Coronary artery (tissue), 2 donors: ENCODE data around the gene RAB20.

Experiments
- DNase-seq: peaks from one replicate; pipeline ENCODE4 v3.0.0-alpha.2; 2017; ENCODE audit warnings: low spot score
- H3K27ac ChIP-seq, 2 donors: fragments of 200-600 bp; sonication (generic); one replicate each; pipeline ENCODE4 v1.5.1; 2016 to 2019
- H3K4me3 ChIP-seq: fragments of 200-600 bp; sonication (generic); 2 replicates; pipeline ENCODE4 v1.5.1; 2016; ENCODE audit warnings: mild to moderate bottlenecking, moderate library complexity
- TF ChIP-seq, protein P1 (sequence below): fragments of 200-600 bp; sonication (generic); IDR thresholded peaks from one replicate; pipeline ENCODE4 v1.5.1; 2019; ENCODE audit warnings: antibody characterized with exemption

RAB20 gene

DNA sequence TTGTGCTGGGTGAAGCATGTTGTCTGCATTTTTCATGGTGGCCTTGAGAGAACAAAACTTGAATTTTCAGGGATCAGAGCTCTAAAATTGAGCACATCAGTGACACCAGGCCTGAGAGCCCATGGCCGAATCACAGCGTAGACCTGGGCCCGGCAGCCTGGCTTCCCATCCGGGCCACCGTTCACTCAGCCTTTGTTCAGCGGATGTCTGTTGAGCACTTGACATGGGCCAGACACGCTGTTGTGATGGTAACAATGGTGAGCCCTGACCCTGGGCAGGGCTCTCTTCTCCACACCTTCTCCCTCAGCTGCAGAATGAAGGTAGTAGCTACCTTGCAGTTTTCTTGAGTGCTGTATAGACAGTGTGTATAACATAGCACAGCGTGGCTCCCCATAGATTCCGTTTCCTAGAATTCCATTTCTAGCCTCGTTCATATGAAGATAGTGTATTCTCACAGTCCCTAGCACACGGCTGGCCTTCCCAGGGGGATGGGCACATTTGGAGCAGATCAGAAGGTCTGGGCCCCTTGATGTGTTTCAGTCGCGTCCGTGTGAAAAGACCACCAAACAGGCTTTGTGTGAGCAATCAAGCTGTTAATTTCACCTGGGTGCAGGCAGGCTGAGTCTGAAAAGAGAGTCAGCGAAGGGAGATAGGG, 75.3 kb downstream of the RAB20 start:
- no peak overlapping the region for H3K4me3 ChIP-seq
- no peak for DNase-seq
- TF ChIP-seq, protein P1, sequence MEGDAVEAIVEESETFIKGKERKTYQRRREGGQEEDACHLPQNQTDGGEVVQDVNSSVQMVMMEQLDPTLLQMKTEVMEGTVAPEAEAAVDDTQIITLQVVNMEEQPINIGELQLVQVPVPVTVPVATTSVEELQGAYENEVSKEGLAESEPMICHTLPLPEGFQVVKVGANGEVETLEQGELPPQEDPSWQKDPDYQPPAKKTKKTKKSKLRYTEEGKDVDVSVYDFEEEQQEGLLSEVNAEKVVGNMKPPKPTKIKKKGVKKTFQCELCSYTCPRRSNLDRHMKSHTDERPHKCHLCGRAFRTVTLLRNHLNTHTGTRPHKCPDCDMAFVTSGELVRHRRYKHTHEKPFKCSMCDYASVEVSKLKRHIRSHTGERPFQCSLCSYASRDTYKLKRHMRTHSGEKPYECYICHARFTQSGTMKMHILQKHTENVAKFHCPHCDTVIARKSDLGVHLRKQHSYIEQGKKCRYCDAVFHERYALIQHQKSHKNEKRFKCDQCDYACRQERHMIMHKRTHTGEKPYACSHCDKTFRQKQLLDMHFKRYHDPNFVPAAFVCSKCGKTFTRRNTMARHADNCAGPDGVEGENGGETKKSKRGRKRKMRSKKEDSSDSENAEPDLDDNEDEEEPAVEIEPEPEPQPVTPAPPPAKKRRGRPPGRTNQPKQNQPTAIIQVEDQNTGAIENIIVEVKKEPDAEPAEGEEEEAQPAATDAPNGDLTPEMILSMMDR, result no peak
- H3K27ac ChIP-seq, result peak overlapping the region in 1 of 2 donors; percentile 8

DNA sequence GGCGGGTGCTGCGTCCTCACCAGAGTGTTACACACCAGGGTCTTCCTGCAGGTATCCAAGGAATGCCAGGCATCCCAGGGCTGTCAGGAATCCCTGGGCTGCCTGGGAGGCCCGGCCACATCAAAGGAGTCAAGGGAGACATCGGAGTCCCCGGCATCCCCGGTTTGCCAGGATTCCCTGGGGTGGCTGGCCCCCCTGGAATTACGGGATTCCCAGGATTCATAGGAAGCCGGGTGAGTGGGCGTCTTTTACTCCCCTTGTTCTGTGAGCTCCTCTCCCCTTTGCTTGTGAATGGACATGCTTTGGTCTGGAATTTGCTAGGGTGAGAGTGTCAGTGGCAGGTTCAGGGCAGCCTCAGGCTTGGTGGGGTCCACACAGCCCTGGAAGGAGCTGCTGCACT, 75.9 kb downstream of the RAB20 start:
- TF ChIP-seq, protein P1, result no peak
- Histone ChIP-seq H3K4me3 (no peak overlapping the region), H3K27ac (peak overlapping the region in 1 of 2 donors; percentile 8)
- DNase-seq, result no peak

DNA sequence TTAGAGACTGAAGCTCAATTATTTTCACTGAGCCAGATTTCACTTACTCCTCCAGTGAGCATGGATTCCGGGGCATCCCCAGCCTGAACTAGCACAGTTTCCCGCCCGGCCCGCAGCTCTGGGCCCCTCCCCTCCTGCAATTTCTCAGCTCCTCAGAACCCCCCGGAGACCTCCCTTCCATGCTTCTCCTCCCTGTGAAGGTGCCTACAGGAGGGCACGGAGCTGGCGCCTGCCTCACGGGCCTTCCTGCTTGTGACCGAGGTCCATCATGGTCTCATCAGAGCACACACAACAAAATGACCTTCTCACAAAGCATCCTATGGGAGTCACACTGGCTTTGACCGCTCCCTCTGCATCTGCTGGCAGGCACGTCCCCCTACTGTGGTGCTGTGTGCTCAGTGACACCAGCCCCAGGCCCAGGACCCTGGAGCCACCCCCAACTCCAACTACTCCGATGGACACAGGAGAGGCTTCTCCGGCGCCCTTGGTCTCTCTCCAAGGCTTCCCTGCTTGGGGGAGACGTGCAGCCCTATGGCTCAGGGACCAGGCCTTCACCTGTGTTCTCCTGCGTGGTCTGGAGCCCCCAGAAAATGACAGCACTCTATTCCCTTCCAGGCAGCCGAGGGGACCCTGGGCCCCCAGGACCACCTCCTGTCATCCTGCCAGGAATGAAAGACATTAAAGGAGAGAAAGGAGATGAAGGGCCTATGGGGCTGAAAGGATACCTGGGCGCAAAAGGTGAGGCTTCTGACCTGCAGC, 77.1 kb downstream of the RAB20 start:
- H3K27ac ChIP-seq, result peak overlapping the region; percentile 5 to 11
- H3K4me3 ChIP-seq, result no peak overlapping the region
- TF ChIP-seq, protein P1, result no peak
- no peak for DNase-seq

DNA sequence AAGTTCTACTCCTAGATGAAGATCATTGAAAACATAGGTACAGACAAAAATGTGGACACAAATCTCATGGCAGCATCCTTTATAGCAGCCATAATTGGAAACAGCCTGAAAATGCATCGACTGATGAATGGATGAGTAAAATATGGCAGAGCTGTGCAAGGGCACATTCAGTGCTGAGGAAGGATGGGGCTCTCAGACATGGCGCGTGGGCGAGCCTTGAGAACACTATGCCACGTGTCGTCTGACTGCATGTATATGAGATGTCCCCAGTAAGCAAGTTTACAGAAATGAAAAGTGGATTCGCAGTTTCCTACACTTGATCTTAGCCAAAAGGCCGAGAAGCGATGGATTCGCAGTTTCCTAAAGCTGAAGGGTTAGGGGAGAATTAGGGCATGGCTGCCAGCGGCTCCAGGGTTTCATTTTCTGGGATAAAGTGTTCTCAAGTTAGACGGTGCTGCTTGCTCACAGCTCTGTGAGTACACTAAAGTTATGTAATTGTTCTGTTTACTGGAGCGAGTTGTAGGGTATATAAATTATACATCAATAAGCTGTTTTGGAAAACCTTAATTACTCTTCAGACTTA, 78.0 kb downstream of the RAB20 start:
- Histone ChIP-seq H3K27ac (peak overlapping the region in 1 of 2 donors; percentile 33), H3K4me3 (no peak overlapping the region)
- TF ChIP-seq, protein P1, result no peak
- no peak for DNase-seq

DNA sequence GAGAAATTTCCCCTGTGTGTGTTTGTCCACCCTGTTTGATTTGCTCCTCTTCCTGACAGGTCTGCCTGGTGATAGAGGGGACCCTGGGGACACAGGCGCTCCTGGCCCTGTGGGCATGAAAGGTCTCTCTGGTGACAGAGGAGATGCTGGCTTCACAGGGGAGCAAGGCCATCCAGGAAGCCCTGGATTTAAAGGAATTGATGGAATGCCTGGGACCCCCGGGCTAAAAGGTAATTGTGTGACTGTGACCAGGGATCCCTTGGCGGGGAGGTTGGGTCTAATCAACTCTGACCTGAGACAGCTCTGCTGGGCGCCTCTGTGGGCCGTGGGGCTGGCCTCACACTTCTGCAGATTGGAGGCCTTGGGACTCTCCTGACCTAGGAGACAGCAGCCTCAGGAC, 81.4 kb downstream of the RAB20 start:
- no peak overlapping the region for H3K4me3 ChIP-seq
- TF ChIP-seq, protein P1, result no peak
- peak overlapping the region; percentile 73 to 78 for H3K27ac ChIP-seq
- DNase-seq, result no peak

DNA sequence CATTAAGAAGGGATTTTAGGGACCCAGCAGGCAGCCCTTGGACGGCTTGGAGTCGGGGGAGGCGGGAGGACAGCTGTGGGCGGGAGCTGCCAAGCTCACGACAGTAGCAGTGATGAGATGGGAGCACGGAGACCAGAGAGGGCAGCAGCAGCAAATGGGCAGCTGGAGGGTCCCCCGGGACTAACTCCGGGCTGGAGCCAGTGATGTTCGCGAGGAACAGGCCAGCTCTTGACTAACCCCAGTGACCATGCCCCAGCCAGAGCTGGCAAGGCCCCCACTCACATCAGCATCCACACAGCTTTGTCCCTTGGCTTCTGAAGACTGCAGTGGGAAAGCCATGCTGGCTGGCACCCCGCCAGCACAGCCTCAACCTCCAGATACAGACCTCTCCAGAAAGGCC, 81.9 kb downstream of the RAB20 start:
- peak; percentile 91 for DNase-seq
- H3K4me3 ChIP-seq, result no peak overlapping the region
- TF ChIP-seq, protein P1, result no peak
- peak overlapping the region; percentile 73 to 78 for H3K27ac ChIP-seq
